Liver (tissue), 9 donors: ENCODE measurements around the gene PILRB. TPM values are rescaled to one million over a fixed set of nuclear protein-coding genes. Genes with fewer than 3 reads are reported as not detected.
"Not testable (repeated sequence)": the region's sequence is repeated elsewhere in the genome, so short reads cannot be mapped to it uniquely, and the experiment has no call there.

Experiments used
- DNase-seq: peaks from one replicate; pipeline ENCODE4 v3.0.0-alpha.2; 2017; ENCODE audit warnings: low spot score
- H3K27ac ChIP-seq, 2 donors: one replicate each; pipeline ENCODE4 v1.7.0; 2013; ENCODE audit warnings: inconsistent platforms in 2 of 2, low read length in 2 of 2, control low read depth in 1 of 2, low read depth in 1 of 2, mild to moderate bottlenecking in 1 of 2
- H3K27me3 ChIP-seq, 4 donors: one replicate each; pipeline versions ENCODE4 v1.6.1 to v1.7.0; 2013; ENCODE audit warnings: low read length in 3 of 4, inconsistent platforms in 1 of 4, mild to moderate bottlenecking in 1 of 4, moderate library complexity in 1 of 4; ENCODE audit not compliant: control insufficient read depth in 4 of 4, insufficient read depth in 4 of 4
- H3K36me3 ChIP-seq, 4 donors: one replicate each; pipeline versions ENCODE4 v1.6.1 to v1.7.0; 2013; ENCODE audit warnings: low read length in 3 of 4, mild to moderate bottlenecking in 3 of 4, low read depth in 1 of 4, moderate library complexity in 1 of 4; ENCODE audit not compliant: control insufficient read depth in 4 of 4, insufficient read depth in 3 of 4
- H3K4me1 ChIP-seq, 4 donors: one replicate each; pipeline versions ENCODE4 v1.6.1 to v1.7.0; 2013; ENCODE audit warnings: low read length in 3 of 4, mild to moderate bottlenecking in 3 of 4, moderate library complexity in 1 of 4; ENCODE audit not compliant: control insufficient read depth in 4 of 4, insufficient read depth in 4 of 4
- H3K4me3 ChIP-seq, 3 donors: one replicate each; pipeline versions ENCODE4 v1.6.1 to v1.7.0; 2013; ENCODE audit warnings: low read length in 3 of 3, control low read depth in 1 of 3, low read depth in 1 of 3, mild to moderate bottlenecking in 1 of 3
- H3K9ac ChIP-seq, 2 donors: one replicate each; pipeline ENCODE4 v1.7.0; 2013; ENCODE audit warnings: low read length in 2 of 2, mild to moderate bottlenecking in 2 of 2, moderate library complexity in 2 of 2, control low read depth in 1 of 2, low read depth in 1 of 2
- H3K9me3 ChIP-seq, 4 donors: one replicate each; pipeline versions ENCODE4 v1.6.1 to v1.7.0; 2013; ENCODE audit warnings: low read length in 3 of 4; ENCODE audit not compliant: control insufficient read depth in 4 of 4
- EGR1 ChIP-seq, 2 donors: IDR thresholded peaks; 2 replicates each; pipeline ENCODE4 v1.6.1; 2016 to 2018; ENCODE audit warnings: antibody characterized with exemption in 2 of 2, low read depth in 2 of 2
- GABPA ChIP-seq, 2 donors: IDR thresholded peaks in 1 of 2; conservative IDR thresholded peaks in 1 of 2; 2 replicates each; pipeline ENCODE4 v1.6.1; 2016; ENCODE audit warnings: antibody characterized with exemption in 2 of 2, mild to moderate bottlenecking in 1 of 2, moderate library complexity in 1 of 2
- HNF4A ChIP-seq, 2 donors: conservative IDR thresholded peaks; 2 replicates each; pipeline ENCODE4 v1.6.1; 2016; ENCODE audit warnings: antibody characterized with exemption in 2 of 2, mild to moderate bottlenecking in 2 of 2
- HNF4G ChIP-seq: IDR thresholded peaks from 2 replicates; pipeline ENCODE4 v1.6.1; 2016; ENCODE audit warnings: antibody characterized with exemption
- JUND ChIP-seq, 2 donors: IDR thresholded peaks; 2 replicates each; pipeline ENCODE4 v1.6.1; 2016; ENCODE audit warnings: antibody characterized with exemption in 2 of 2
- NR2F2 ChIP-seq: IDR thresholded peaks from 2 replicates; pipeline ENCODE4 v1.6.1; 2016; ENCODE audit warnings: antibody characterized with exemption
- RAD21 ChIP-seq, 2 donors: IDR thresholded peaks; 2 replicates each; pipeline ENCODE4 v1.6.1; 2016; ENCODE audit warnings: antibody characterized with exemption in 2 of 2, mild to moderate bottlenecking in 2 of 2
- RXRA ChIP-seq, 2 donors: IDR thresholded peaks; 2 replicates each; pipeline ENCODE4 v1.6.1; 2017 to 2018; ENCODE audit warnings: antibody characterized with exemption in 2 of 2, mild to moderate bottlenecking in 1 of 2
- SP1 ChIP-seq: IDR thresholded peaks from 2 replicates; pipeline ENCODE4 v1.6.1; 2018; ENCODE audit warnings: antibody characterized with exemption, mild to moderate bottlenecking
- YY1 ChIP-seq: IDR thresholded peaks from 2 replicates; pipeline ENCODE4 v1.6.1; 2016; ENCODE audit warnings: antibody characterized with exemption, mild to moderate bottlenecking
- WGBS: extraction: QIAGEN DNeasy Blood & Tissue Kit; methylation state at CpG from one replicate; pipeline ENCODE4 v1.1.7; 2013; 5-methylcytosine and 5-hydroxymethylcytosine counted together
- polyA plus RNA-seq, 2 donors: library from polyadenylated mRNA; stranded (reverse) in 1 of 2; unstranded in 1 of 2; fragments of 200-250 nt in 1 of 2; fragments of >200 nt in 1 of 2; fragmentation: Nextera tagmentation in 1 of 2; extraction: Ambion mirVana in 1 of 2; gene quantifications; one replicate each; pipeline versions ENCODE4 v1.2.1 to v1.2.3, GENCODE V29; 2013 to 2015
- total RNA-seq, 2 donors: library from RNA; depleted of rRNA; stranded (reverse); fragments of >200 nt; gene quantifications; one replicate each; pipeline ENCODE4 v1.2.3, GENCODE V29; 2014
- TF ChIP-seq, protein P1 (sequence below): fragments of 150-350 bp; IDR thresholded peaks from 2 replicates; pipeline ENCODE4 v1.5.1; 2017; ENCODE audit warnings: improper control_type of control experiment, low read depth, low read length; ENCODE audit not compliant: missing input control
- TF ChIP-seq, protein P2 (sequence below): IDR thresholded peaks from 2 replicates; pipeline ENCODE4 v1.6.1; 2016; ENCODE audit warnings: antibody characterized with exemption
- donor health status: healthy.
- donor health status: healthy.
- donor health status: healthy.
- donor health status: healthy.
- donor health status: healthy.

Gene PILRB
- total and polyA plus RNA-seq, 4 donors, result 6.0 to 50.8 (median 14.3) TPM

DNA sequence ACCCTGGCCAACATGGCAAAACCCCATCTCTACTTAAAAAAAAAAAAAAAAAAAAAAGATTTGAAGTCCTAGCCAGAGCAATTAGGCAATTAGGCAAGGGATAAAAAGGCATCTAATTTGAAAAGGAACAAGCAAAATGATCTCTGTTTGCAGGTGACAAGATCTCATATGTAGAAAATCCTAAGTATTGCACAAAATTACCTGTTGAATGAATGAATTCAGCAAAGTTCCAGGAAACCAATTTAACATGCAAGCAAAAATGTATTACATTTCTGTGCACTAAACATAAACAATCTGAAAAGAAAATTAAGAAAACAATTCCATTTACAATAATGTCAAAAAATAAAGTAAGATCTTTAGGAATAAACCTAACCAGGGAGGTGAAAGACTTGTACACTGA is 5.2 kb downstream of the PILRB start:
- Histone ChIP-seq H3K9ac (no peak overlapping the region), H3K9me3 (no peaks in the 10 kb centered on the region), H3K27ac (no peak overlapping the region), H3K4me3 (no peak overlapping the region), H3K27me3 (no peaks in the 10 kb centered on the region), H3K36me3 (peaks cover 10 to 47% (median 32%) of the 10 kb centered on the region in 4 donors), H3K4me1 (no peaks in the 10 kb centered on the region)
- TF ChIP-seq YY1 (no peak), EGR1 (IDR thresholded peaks at IDR 0.05; ENCODE audit: low read depth in 2 of 2) (no peak), RXRA (IDR thresholded peaks at IDR 0.05) (no peak), HNF4G (no peak), RAD21 (IDR thresholded peaks at IDR 0.05) (no peak), HNF4A (conservative IDR thresholded peaks at IDR 0.05) (no peak), JUND (IDR thresholded peaks at IDR 0.05) (no peak)
- TF ChIP-seq, protein P1, sequence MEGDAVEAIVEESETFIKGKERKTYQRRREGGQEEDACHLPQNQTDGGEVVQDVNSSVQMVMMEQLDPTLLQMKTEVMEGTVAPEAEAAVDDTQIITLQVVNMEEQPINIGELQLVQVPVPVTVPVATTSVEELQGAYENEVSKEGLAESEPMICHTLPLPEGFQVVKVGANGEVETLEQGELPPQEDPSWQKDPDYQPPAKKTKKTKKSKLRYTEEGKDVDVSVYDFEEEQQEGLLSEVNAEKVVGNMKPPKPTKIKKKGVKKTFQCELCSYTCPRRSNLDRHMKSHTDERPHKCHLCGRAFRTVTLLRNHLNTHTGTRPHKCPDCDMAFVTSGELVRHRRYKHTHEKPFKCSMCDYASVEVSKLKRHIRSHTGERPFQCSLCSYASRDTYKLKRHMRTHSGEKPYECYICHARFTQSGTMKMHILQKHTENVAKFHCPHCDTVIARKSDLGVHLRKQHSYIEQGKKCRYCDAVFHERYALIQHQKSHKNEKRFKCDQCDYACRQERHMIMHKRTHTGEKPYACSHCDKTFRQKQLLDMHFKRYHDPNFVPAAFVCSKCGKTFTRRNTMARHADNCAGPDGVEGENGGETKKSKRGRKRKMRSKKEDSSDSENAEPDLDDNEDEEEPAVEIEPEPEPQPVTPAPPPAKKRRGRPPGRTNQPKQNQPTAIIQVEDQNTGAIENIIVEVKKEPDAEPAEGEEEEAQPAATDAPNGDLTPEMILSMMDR, result no peak
- no peak for DNase-seq

DNA sequence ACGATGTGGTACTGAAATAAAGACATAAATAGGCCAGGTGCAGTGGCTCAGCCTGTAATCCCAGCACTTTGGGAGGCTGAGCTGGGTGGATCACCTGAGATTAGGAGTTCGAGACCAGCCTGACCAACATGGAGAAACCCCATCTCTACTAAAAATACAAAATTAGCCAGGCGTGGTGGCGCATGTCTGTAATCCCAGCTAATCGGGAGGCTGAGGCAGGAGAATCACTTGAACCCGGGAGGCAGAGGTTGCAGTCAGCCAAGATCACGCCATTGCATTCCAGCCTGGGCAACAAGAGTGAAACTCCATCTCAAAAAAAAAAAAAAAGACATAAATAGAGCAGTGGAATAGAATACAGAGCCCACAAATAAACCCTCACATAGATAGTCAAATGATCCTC is 5.9 kb downstream of the PILRB start:
- DNase-seq, H3K4me3 ChIP-seq, H3K9me3 ChIP-seq, H3K4me1 ChIP-seq, H3K9ac ChIP-seq, H3K27ac ChIP-seq, H3K27me3 ChIP-seq: not testable (repeated sequence)
- H3K36me3 ChIP-seq, result peaks cover 8 to 40% (median 31%) of the 10 kb centered on the region in 4 donors
- WGBS, result 98% methylated on average over 7 of the region's 7 CpGs

DNA sequence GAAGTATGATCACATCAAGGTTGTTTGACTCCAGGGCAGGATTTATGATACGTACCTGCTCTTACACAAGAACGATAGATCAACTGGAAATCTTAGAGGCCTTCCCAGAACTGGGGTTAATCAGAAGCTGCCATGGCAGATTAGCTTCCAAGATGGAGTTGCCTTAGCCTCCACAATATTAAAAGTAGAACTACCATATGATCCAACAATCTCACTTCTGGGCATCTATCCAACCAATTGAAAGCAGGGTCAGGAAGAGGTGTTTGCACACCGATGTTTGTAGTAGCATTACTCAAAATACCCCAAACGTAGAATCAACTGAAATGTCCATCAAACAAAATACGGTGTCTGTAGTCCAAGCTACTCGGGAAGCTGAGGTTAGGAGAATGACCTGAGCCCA is 6.6 kb downstream of the PILRB start:
- DNase-seq, result no peak
- H3K27me3 ChIP-seq, result no peaks in the 10 kb centered on the region
- TF ChIP-seq GABPA (IDR thresholded peaks at IDR 0.05 in 1 of 2, conservative IDR thresholded peaks at IDR 0.05 in 1 of 2) (no peak), RXRA (IDR thresholded peaks at IDR 0.05) (no peak), YY1 (no peak), SP1 (no peak), RAD21 (IDR thresholded peaks at IDR 0.05) (no peak), NR2F2 (no peak)
- TF ChIP-seq, protein P2, sequence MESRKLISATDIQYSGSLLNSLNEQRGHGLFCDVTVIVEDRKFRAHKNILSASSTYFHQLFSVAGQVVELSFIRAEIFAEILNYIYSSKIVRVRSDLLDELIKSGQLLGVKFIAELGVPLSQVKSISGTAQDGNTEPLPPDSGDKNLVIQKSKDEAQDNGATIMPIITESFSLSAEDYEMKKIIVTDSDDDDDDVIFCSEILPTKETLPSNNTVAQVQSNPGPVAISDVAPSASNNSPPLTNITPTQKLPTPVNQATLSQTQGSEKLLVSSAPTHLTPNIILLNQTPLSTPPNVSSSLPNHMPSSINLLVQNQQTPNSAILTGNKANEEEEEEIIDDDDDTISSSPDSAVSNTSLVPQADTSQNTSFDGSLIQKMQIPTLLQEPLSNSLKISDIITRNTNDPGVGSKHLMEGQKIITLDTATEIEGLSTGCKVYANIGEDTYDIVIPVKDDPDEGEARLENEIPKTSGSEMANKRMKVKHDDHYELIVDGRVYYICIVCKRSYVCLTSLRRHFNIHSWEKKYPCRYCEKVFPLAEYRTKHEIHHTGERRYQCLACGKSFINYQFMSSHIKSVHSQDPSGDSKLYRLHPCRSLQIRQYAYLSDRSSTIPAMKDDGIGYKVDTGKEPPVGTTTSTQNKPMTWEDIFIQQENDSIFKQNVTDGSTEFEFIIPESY, result no peak
- H3K9me3 ChIP-seq, result no peaks in the 10 kb centered on the region
- 60% methylated on average over 6 of the region's 6 CpGs for WGBS
- H3K4me1 ChIP-seq, result no peaks in the 10 kb centered on the region
- H3K4me3 ChIP-seq, result no peak overlapping the region
- H3K36me3 ChIP-seq, result peaks cover 7 to 33% (median 24%) of the 10 kb centered on the region in 4 donors
- H3K27ac ChIP-seq, result no peak overlapping the region
- H3K9ac ChIP-seq, result no peak overlapping the region

DNA sequence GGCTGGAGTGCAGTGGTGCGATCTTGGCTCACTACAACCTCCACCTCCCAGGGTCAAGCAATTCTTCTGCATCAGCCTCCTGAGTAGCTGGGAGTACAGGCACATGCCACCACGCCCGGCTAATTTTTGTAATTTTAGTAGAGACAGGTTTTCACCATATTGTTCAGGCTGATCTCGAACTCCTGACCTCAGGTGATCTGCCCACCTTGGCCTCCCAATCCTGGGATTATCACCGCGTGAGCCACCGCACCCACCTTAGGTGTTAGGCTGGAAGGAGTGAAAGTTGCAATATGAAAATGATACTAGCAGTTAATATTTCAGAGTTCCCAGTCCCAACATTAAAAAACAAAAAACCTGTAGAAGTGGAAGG is 8.1 kb downstream of the PILRB start:
- H3K36me3 ChIP-seq, result peaks cover 2 to 22% (median 19%) of the 10 kb centered on the region in 4 donors
- H3K27me3 ChIP-seq, H3K9ac ChIP-seq, H3K27ac ChIP-seq, H3K4me1 ChIP-seq, H3K9me3 ChIP-seq, H3K4me3 ChIP-seq, DNase-seq: not testable (repeated sequence)
- WGBS, result 94% methylated on average over 7 of the region's 7 CpGs
